NCI-H1105 treated with DMSO at 0.1 percent for 48 hours (cell line): Measurements from ENCODE around the gene BTD.

Experiments
- DNase-seq: peaks from one replicate; lab custom pipeline; 2025; lab: John Stamatoyannopoulos, UW

Gene BTD

GRCh38 chr3:15667484-15667883 lies 65.9 kb downstream of the BTD start:
- no peak for DNase-seq

- DNase-seq = no peak
These were observed 72.0 kb downstream of the BTD start for GRCh38 chr3:15673536-15673935.

- no peak for DNase-seq
These were observed 74.7 kb downstream of the BTD start for GRCh38 chr3:15676259-15676658.

GRCh38 chr3:15679306-15679705 lies 77.8 kb downstream of the BTD start:
- no peak for DNase-seq

- no peak for DNase-seq
These were observed 80.1 kb downstream of the BTD start for GRCh38 chr3:15681668-15682067.

- no peak for DNase-seq
These were observed 81.1 kb downstream of the BTD start for GRCh38 chr3:15682561-15683185.

- DNase-seq = no peak
These were observed 81.7 kb downstream of the BTD start for GRCh38 chr3:15683253-15683652.

GRCh38 chr3:15685927-15686326 lies 84.4 kb downstream of the BTD start:
- DNase-seq = no peak

GRCh38 chr3:15690230-15690629 lies 88.7 kb downstream of the BTD start:
- DNase-seq = no peak

GRCh38 chr3:15690748-15691147 lies 89.2 kb downstream of the BTD start:
- no peak for DNase-seq

- DNase-seq = no peak
These were observed 91.8 kb downstream of the BTD start for GRCh38 chr3:15693355-15693754.

- peak; percentile 22 for DNase-seq
These were observed 93.1 kb downstream of the BTD start for GRCh38 chr3:15694628-15695027.
